Activated T-cell treated with anti-CD3 and anti-CD28 coated beads for 1 hour (primary cell): ENCODE results near the gene PDCD1LG2.
"Not testable (repeated sequence)": the region's sequence is repeated elsewhere in the genome, so short reads cannot be mapped to it uniquely, and the experiment has no call there.

Experiments
- DNase-seq: peaks from one replicate; pipeline ENCODE4 v3.0.0-alpha.2; 2020; ENCODE audit warnings: low read depth

Gene PDCD1LG2

DNA sequence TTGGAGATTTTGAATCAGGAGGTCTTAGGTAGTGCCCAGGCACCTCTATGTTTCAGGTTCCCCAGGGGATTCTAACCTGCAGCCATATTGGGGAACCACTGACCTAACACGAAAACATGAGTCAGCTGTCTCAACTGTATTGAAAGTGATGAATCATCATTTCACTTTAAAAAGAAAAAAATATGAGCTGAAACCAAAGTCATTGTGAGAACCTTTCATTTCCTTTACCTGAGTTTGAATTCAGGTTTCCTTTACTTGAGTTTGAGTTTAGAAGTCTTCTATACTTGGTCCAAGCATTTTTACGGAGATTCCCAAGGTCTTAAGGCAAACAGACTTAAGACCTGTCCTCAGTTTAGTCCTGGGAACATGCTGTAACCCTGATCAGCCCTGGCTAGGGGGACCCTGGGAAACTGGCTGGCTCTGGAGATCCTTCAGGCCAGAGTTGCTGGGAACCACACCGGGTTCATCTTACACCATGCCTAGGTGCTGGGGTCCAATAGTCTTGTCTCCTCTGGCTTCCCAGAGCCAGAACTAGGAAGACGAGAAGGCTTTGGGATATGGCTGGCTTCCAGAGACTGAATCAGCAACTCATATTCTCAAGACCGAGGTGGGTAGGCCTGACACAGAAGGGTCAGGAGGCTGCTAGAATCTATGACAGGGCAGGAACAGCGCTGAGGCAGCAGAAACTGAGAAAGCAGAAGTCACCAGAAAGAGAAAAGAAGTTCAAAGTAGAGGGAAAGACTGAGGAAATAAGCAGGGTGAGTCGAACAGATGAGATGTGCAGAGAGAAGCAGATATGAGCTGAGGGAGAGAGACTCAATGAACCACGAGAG is 16.4 kb upstream of the PDCD1LG2 start:
- no peak for DNase-seq

DNA sequence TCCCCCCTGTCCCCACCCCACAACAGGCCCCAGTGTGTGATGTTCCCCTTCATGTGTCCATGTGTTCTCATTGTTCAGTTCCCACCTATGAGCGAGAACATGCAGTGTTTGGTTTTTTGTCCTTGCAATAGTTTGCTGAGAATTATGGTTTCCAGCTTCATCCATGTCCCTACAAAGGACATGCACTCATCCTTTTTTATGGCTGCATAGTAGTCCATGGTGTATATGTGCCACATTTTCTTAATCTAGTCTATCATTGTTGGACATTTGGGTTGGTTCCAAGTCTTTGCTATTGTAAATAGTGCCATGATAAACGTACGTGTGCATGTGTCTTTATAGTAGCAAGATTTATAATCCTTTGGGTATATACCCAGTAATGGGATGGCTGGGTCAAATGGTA is 15.6 kb upstream of the PDCD1LG2 start:
- DNase-seq, result not testable (repeated sequence)

DNA sequence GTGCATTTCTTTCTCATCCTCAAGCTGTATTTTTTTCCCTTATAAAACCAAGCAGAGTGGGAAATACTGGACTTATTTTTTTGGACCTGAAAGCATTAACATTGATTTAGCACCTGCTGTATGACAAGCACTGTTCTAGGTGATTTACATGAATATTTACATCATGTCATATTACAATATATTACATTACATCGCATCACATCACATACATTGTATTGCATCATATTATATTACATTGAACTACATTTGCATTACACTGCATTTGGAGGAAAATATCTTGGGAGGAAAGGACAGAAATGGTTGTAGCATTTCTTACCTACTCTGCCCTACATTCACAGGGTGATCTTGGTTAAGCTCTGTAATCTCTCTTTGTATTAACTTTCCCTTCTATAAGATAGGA is 11.2 kb upstream of the PDCD1LG2 start:
- DNase-seq, result no peak

DNA sequence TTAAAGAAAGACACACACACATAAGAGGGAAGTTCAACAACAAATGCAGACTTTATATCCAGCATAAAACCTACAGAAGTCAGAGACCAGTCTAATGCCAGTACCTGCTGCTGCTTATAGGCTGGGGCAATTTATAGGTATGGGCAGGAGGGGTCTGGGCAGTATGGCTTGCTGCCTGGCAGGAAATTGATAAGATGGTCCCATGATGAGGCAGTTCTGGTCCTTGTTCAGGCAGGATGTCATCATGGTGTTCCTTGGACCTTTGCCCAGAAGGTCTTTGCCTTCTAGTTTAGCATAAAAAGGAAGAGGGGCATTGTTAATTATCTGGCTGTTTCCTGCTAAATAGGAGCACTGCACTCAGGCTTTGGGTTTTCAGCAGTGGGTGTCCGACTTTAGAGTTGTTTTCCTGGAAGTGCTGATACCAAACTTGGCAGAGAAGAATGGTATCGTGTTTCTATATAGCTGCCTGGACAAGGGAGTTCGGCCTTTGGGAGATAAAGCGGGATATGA is 10.4 kb upstream of the PDCD1LG2 start:
- no peak for DNase-seq

DNA sequence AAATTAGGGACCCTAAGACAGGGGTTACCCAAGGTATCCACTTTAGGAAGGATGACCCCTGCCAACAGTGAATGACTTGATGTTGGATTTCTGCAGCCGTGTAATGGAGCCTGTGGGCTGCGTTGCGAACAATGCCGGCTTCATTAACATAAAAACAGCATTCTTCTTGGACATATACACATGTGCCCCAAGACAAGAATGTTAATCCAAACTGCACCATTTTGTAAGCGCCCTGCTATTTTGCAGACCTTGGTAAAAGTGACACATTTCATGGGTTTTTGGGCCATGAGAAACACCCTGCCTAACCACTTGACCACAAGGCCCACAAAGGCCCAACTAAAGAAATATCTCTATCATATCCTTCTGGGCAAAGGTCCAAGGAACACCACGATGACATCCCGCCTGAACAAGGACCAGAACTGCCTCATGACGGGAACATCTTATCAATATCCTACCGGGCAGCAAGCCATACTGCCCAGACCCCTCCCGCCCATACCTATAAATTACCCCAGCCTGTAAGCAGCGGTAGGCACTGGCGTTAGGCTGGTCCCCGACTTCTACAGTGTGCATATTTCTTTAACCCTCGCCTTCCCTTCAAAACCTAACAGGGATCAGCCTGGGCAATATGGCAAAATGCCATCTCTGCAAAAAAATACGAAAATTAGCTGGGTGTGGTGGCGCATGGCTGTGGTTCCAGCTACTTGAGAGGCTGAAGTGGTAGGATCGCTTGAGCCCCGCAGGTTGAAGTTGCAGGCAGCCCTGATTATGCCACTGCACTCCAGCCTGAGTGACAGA is 9.7 kb upstream of the PDCD1LG2 start:
- no peak for DNase-seq

DNA sequence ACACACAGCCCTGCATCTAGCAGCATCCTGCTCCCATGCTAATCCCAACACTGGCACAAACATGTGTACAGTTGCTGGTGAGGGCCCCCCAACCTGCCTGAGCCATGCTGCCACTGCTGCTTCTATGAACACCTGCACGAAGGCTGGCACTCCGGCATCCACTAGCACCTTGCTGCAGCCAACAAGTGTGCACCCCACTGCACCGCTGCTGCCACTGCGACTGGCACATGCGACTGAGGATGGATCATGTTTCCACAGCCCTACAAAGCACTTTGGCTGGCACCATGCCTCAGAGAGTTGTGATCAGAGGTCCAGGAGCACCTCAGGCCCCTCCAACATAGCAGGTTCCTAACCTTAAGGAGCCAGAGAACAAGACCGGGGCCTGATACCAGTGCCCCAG is 7.8 kb upstream of the PDCD1LG2 start:
- DNase-seq, result no peak

DNA sequence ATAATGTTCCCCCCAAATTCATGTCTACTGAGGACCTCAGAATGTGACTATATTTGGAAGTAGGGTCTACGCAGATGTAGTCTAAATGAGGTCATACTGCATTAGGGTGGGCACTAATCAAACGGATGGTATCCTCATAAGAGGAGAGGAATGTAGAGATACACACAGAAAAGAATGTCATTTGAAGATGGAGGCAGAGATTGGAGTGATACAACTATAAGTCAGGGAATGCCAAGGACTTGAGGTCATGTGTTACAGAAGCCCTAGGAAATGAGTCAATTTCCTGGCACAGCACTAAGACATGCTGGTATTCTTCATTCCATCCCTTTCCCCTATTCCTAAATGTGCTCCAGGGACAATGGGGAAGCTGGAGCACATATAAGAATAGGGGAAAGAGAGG is 758 bp upstream of the PDCD1LG2 start:
- no peak for DNase-seq

DNA sequence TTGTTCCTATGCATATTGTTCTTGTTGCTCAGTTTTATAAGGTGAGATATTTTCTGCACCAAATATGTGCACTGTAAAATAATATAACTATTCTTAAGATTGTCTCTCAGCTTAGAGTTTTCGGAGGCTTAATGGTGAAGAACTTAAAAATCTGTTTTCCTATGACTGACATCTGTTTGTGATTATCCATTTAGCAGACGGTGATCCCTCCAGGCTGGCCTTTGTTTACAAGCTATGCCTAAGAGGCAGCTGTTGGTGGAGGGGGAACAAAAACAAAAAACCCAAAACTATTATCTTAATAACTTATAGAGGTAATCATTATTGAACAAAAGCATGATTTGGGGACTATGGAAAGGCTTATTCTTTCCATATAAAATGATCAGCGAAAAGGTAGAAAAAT is 658 bp downstream of the PDCD1LG2 start:
- no peak for DNase-seq

DNA sequence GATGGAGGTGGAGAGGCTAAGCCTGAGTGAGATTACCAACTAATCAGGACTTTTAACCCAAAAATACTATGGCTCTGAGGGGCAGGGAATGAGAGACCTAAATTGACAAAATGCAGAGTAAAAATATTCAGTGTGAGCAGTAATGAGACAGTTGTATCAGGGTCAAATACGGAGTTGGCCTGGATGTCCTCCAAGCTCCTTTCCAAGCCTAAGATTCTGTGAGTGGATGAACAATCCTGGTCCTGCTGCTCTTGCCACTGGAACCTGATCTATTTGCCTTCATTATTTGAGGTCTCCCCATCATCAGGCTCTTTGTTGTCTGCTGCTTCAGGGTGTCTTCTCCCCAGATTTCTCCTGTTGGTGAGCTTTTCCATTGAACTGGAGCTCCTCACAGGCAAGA is 1.1 kb downstream of the PDCD1LG2 start:
- DNase-seq, result no peak

DNA sequence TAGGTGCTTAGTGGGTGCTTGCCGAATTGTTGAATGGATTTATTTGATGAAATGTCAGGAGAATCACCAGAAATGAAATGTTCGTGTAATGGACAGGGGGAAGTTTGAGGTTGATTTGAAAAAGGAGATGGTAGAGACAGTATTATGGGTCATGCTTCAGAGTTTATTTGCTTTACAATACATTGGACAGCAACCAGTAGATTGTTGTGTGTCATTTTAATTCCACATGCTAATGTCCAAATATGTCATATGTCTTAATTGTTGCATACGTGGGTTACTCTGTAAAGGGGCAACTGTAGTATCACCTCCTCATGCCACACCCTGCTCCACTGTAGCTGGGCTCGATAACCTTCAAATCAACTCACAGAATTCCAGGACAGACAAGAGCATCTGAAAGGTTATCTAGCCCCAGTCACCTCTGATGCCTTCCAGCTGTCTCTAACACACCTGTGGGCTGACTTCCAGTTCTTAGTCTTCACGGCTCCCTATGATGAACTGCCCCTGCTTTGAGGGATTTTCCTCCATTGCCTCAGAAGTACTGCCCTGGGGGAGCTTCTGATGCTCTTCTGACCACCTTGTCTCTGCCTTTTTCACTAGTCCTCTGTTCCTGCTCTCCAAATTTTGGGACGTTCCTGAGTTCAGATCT is 1.7 kb downstream of the PDCD1LG2 start:
- DNase-seq, result no peak

DNA sequence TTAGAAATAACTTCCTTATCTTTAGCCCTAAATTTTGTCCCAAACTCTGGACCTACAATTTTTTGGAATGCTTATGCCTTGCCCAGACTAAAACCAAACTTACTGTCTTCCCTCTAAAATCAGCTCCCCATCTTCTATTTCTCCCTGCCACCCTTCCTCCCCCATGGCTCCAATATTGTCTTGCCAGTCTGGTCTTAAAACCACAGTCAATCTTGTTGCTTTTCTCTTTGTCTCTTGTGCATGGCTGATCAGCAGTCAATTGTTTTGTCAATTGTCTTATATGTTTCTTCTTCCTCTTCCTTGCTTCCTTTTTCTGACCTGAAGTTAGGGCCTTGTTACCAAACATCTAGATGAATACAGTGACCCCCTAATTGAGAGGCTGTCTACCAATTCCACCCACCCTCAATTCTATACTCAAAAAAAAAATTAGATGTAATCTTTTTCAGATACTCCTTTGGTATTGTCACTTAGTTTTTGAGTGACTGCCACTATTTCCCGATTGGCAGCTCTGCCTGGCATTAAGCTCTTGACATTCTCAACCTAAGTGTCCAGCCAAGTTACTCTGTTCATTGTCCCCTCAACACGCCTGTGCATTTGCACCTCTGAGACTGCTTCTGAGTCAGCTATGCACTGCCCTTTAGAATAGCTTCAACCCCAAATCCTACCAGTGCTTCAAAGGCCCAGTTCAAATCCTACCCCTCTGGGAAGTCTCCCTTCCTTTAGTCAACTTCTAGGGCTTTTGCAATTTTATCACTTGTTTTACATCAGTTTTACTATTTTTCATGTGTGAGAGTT is 2.5 kb downstream of the PDCD1LG2 start:
- no peak for DNase-seq

DNA sequence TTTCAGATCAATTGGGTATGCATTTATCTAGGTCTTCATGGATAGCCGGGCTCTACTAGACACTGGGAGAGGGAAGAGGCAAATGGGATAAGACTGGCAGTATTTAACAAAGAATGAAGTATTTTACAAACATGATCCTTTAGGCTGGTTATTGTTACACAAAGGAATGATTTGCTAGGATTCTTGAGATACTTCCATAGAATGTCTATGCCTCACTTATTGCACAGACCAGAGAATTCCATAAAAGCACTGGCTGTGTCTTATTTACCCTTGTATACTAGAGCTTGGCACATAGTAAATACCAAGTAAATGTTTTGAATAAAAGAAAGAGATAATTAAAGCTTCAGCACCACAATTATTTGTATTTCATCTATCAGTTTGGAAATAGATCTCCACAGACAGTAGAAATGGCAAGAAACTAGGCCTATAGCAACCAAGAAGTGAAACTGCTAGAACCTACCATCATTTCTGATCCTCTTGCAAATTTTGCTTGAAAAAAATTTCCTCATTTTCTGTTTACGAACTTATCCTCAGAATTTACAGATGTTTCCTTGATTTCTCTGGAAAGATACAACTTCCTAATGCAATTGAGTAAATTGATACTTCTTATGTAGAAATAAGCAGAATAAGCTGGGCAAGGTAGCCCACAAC is 3.8 kb downstream of the PDCD1LG2 start:
- DNase-seq, result no peak

DNA sequence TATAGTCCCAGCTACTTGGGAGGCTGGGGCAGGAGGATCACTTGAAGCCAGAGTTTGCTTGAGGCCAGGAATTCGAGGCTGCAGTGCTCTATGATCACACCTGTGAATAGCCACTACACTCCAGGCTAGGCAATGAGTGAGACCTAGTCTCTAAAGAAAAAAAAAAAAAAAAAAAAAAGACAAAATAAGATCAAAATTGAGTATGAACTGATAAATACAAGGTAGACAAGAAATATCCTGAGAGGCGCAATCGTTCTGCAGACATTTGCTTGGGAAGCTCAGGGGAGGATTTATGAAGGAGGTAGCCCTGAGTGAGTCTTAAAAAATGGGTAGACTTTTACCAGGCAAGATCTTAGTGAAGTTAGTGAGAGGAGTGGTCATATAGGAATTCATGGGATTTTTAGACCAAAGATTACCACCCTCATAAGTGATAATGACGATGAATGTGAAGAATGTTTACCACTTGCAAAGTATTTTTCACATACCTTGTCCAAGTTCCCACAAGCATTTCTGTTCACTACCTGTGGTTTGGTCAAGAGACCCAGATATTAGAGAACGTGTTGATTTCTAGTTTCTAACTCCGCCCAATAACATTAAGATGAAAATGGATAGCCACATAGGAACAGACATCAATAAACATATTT is 4.4 kb downstream of the PDCD1LG2 start:
- DNase-seq, result no peak

DNA sequence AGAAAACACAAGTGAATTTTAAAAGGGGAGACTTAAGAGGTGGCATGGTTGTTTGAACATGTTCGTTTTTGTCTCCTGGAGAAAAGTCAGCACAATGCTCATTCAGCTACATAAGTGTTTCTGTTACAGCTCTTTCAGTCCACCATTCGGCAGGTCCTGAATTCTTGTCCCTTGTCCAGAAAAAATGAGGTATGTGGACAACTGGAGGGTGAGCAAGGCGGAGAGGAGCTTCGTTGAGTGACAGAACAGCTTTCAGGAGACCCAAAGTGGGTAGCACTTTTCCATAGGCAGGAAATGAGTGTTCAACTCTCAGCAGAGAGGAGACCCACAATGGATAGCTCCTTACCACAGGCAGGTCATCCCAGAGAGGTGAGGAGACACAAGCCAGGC is 4.9 kb downstream of the PDCD1LG2 start:
- DNase-seq, result no peak

DNA sequence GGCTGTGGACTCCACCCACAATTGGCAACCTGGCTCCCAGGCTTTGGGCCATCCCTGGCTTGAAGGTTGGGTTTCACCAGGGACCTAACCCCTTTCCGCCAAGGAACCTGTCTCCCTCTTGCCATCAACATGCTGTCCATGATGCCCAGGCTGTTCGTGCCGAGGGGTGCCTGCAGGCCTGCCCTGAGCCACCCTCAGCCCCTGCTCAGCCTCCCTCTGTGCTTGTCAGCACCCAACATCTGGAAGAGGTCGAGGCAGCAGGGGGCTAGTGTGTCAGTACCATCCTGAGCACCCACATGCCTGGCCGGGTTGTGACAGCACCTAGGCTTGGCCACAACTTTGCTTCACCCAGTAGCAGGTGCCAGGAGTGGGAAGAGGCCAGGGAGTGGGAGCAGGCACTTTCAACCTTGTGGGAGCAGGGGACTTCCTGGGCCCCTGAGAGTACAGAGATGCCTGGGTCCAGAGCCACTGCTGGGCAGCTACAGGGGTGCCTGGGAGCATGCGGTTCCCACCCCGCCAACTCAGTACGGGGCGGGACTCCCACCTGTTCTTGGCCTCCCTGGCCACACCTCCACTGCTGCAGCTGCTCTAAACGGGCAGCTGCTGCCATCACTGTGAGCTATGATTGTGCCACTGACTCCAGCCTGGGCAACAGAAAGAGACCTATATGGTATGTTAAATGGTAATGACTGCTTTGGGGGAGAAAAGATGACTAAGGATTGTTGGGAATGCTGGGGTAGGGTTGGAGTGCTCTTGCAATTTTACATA is 6.3 kb downstream of the PDCD1LG2 start:
- no peak for DNase-seq

DNA sequence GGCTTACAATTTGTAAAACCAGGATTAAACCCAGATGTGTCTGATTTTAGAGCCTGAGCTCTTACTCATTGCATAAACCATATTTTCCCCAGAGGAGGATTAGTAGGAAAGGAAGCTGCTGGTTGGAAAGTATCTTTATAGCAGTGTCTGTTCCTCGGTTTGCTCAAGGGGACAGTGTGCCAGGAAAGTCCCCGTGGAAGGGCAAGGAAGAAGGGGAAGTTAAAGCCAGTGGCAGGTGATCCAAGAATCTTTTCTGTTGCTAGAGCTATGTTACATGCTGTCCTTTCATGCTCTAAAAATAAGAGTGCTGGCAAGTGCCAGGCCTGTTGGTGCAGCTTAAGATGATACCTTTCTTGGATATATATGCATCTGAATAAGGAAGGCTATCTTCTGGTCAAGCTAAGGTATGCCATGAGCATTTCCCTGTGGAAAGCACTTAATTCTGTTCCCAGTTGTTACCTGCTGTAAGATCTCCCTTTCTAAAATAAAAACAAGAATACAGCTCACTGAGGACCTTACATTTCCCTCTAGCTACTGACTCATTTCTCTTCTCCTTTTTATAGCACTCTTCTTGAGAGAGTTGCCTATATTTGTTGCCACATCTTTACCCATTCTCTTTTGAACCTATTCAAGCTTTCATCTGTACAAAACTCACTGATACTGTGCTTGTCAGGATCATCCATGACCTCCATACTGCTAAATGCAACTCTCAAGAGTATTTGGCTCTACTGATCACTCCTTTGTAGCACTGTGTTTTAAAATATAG is 8.0 kb downstream of the PDCD1LG2 start:
- no peak for DNase-seq

DNA sequence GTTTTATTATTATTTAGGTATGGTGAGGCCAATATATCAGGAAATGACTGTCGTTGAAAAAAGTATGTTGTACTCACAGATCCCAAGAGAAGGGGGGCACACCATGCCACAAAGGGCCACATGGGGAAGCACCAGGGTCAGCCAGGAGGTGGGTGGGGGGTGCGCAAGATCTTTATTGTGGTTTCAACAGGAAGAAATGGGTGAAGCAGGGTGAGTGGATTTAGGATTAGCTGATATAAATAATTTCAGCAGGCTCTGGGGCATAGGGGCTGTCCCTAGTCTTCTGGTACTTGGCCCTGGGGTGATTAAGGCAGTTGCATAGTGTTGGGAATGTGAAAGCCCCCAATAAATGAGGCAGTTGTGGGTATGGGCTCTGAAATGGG is 8.6 kb downstream of the PDCD1LG2 start:
- DNase-seq, result no peak

DNA sequence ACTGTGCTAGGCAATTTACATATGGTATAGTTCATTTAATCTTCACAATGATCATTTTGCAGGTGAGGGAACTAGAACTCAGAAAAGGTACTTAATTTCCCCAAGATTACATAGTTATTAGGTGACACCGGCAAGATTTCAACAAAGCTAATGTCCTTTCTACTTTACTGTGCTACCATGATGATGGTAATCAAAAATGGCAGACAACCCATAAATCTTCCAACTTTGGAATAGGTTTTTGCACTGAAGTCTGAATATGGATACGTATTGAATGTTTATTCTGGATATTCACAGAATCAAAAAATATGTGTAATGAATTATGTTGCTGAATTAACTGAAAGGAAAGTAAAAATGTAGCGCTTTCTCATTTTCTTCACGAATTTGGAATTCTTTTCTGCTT is 13.8 kb downstream of the PDCD1LG2 start:
- no peak for DNase-seq

DNA sequence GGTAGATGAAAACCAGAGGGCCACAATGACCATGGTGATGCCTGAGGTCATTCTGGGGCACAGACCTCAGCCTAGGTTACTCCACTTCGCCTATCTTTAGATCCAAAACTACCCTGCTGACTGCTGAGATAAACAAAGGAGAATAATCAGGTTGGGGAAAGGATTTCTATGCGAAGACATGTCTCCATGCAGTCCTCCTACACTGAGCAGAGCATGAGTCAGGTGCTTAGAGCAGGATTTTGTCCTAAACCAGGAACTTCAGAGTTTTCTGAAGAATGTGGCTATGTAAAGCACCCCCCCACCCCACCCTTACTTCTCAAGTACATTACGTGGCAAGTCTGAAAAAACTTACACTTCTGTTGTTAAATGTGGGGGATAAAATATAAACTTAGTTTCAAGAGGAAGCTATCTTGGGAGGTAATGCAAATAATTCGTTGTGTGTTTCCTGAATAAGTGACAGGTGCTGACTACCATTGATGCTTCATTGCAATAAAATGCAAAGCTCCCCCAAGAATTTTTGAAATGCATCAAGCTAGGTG is 19.4 kb downstream of the PDCD1LG2 start:
- no peak for DNase-seq
